HepG2 (cell line): Measurements from ENCODE around the gene UVSSA. TPM values are rescaled to one million over a fixed set of nuclear protein-coding genes. Genes with fewer than 3 reads are reported as not detected.

Experiments
- ATAC-seq: fragments of 200-7000 bp; cut with Tn5 transposase; 3 replicates; pipeline ENCODE4 v1.9.1; 2020; ENCODE audit warnings: mild to moderate bottlenecking, moderate library complexity
- BruUV-seq: library from RNA; stranded (reverse); fragments of 400-500 nt; replicated peaks from 2 replicates; lab custom pipeline; 2021; lab: Mats Ljungman, UMichigan
- CTCF ChIA-PET: fragments of 300-600 bp; formaldehyde crosslinking; extraction: SDS; loops from one replicate; lab custom pipeline; 2021; ENCODE audit warnings: low total read pairs, inconsistent platforms, low intra/inter-chr PET ratio; lab: Yijun Ruan, JAX
- POLR2A ChIA-PET: fragments of 350-600 bp; sonication (Branson Sonifier 250); formaldehyde crosslinking; loops from one replicate; lab custom pipeline; 2020; ENCODE audit warnings: antibody characterized with exemption, inconsistent platforms; lab: Yijun Ruan, JAX
- DNase-seq: peaks from one replicate; pipeline ENCODE4 v3.0.0-alpha.2; 2015; ENCODE audit warnings: low spot score
- FAIRE-seq: peaks from 3 replicates; lab custom pipeline; 2011; peaks lifted over from hg19 to GRCh38; lab: Jason Lieb, UNC
- H2AFZ ChIP-seq: one replicate; pipeline ENCODE4 v1.6.1; 2011; ENCODE audit warnings: low read length, inconsistent platforms
- H3K27ac ChIP-seq: fragments of 300-600 bp; 3 replicates; pipeline ENCODE4 v1.8.0; 2011; ENCODE audit warnings: mixed run types, mild to moderate bottlenecking, mixed read lengths, low read length, inconsistent platforms; ENCODE audit not compliant: insufficient read depth; ENCODE audit errors: extremely low read length
- H3K27me3 ChIP-seq, 2 experiments: fragments of 200-600 bp in 1 of 2; 2 replicates in 1 of 2; 3 replicates in 1 of 2; pipeline versions ENCODE4 v1.6.0 to v1.8.0; 2011; ENCODE audit warnings: low read length in 2 of 2, mild to moderate bottlenecking in 2 of 2, moderate library complexity in 2 of 2, inconsistent platforms in 1 of 2; ENCODE audit not compliant: insufficient read depth in 2 of 2, control insufficient read depth in 1 of 2
- H3K36me3 ChIP-seq, 2 experiments: fragments of 200-600 bp in 1 of 2; replicated peaks in 1 of 2; 2 replicates in 1 of 2; 3 replicates in 1 of 2; pipeline versions ENCODE4 v1.5.1 to v1.8.0; 2011; ENCODE audit warnings: low read length in 2 of 2, inconsistent platforms in 1 of 2; ENCODE audit not compliant: insufficient read depth in 2 of 2, control insufficient read depth in 1 of 2
- H3K4me1 ChIP-seq: 2 replicates; pipeline ENCODE4 v1.5.1; 2012; ENCODE audit warnings: low read length, inconsistent platforms; ENCODE audit not compliant: insufficient read depth
- H3K4me2 ChIP-seq: 2 replicates; pipeline ENCODE4 v1.6.0; 2011; ENCODE audit warnings: low read depth, low read length, inconsistent platforms
- H3K4me3 ChIP-seq, 3 experiments: fragments of 200-600 bp in 1 of 3; sonication (generic), shearing (Covaris generic) in 1 of 3; replicated peaks in 1 of 3; 2 replicates each; pipeline ENCODE4 v1.5.1; 2011 to 2016; ENCODE audit warnings: low read length in 3 of 3, inconsistent platforms in 2 of 3, low read depth in 2 of 3, mild to moderate bottlenecking in 2 of 3, control low read depth in 1 of 3, mixed read lengths in 1 of 3; ENCODE audit not compliant: insufficient read depth in 1 of 3
- H3K79me2 ChIP-seq: one replicate; pipeline ENCODE4 v1.6.1; 2011; ENCODE audit warnings: low read length, inconsistent platforms; ENCODE audit not compliant: insufficient read depth
- H3K9ac ChIP-seq: 2 replicates; pipeline ENCODE4 v1.6.0; 2011; ENCODE audit warnings: mild to moderate bottlenecking, low read depth, low read length, inconsistent platforms; ENCODE audit not compliant: insufficient read depth
- H3K9me3 ChIP-seq: 2 replicates; pipeline ENCODE4 v1.5.1; 2012; ENCODE audit warnings: mild to moderate bottlenecking, low read length
- H4K20me1 ChIP-seq: 2 replicates; pipeline ENCODE4 v1.6.0; 2011; ENCODE audit warnings: inconsistent platforms, mild to moderate bottlenecking, low read length, moderate library complexity; ENCODE audit not compliant: insufficient read depth
- ATF7 ChIP-seq, 2 experiments: fragments of 450-650 bp in 1 of 2; sonication (generic) in 1 of 2; formaldehyde crosslinking in 1 of 2; IDR thresholded peaks; 2 replicates each; pipeline versions ENCODE4 v1.4.0 to v1.6.1; 2016 to 2020; ENCODE audit warnings: antibody characterized with exemption in 1 of 2, mild to moderate bottlenecking in 1 of 2, missing genetic modification reagents in 1 of 2
- FOXC1 ChIP-seq: sonication (generic); formaldehyde crosslinking; IDR thresholded peaks from 2 replicates; pipeline ENCODE4 v1.8.0; 2022; ENCODE audit warnings: mild to moderate bottlenecking, missing genetic modification reagents, borderline replicate concordance
- HNRNPL ChIP-seq: fragments of 200-400 bp; formaldehyde crosslinking; IDR thresholded peaks from 2 replicates; pipeline ENCODE4 v1.6.1; 2017; ENCODE audit warnings: mild to moderate bottlenecking, low read depth, low read length
- HOXA7 ChIP-seq: sonication (generic); formaldehyde crosslinking; IDR thresholded peaks from 2 replicates; pipeline ENCODE4 v1.8.1; 2022; ENCODE audit warnings: mild to moderate bottlenecking, missing genetic modification reagents, moderate library complexity
- MEIS1 ChIP-seq: sonication (generic); formaldehyde crosslinking; IDR thresholded peaks from 2 replicates; pipeline ENCODE4 v1.9.0; 2021; ENCODE audit warnings: mild to moderate bottlenecking, missing genetic modification reagents, moderate library complexity, borderline replicate concordance
- MIXL1 ChIP-seq: IDR thresholded peaks from 2 replicates; pipeline ENCODE4 v1.6.1; 2016
- PAXIP1 ChIP-seq: sonication (generic); formaldehyde crosslinking; conservative IDR thresholded peaks from 2 replicates; pipeline ENCODE4 v1.4.0; 2020; ENCODE audit warnings: mild to moderate bottlenecking, missing genetic modification reagents, moderate library complexity
- SRY ChIP-seq: sonication (generic); formaldehyde crosslinking; IDR thresholded peaks from 2 replicates; pipeline ENCODE4 v1.8.0; 2022; ENCODE audit warnings: mild to moderate bottlenecking, missing genetic modification reagents
- ZNF75D ChIP-seq: sonication (generic); formaldehyde crosslinking; IDR thresholded peaks from 2 replicates; pipeline ENCODE4 v1.8.1; 2023; ENCODE audit warnings: missing genetic modification reagents, mild to moderate bottlenecking, borderline replicate concordance
- WGBS: methylation state at CpG from one replicate; pipeline ENCODE4 v1.1.6; 2017; ENCODE audit warnings: low lambda C conversion rate; 5-methylcytosine and 5-hydroxymethylcytosine counted together
- in situ Hi-C: cut with HindIII; loops from 2 replicates; pipeline ENCODE4 v1.10.0; 2017; ENCODE audit warnings: low pct_unique_long_range_greater_than_20kb; ENCODE audit not compliant: extremely low pct_ligation_motif_present
- intact Hi-C: fragments of 100-400 bp; cut with micrococcal nuclease; formaldehyde crosslinking; loops from one replicate; pipeline ENCODE4 v1.10.0; 2022; ENCODE audit not compliant: unreplicated experiment
- polyA plus RNA-seq, 8 experiments: library from polyadenylated mRNA; depleted of rRNA in 3 of 8; stranded (reverse) in 7 of 8; unstranded in 1 of 8; fragments of >200 nt; fragmentation: Illumina TruSeq in 4 of 8; extraction: Trizol in 4 of 8; gene quantifications; 2 replicates each; pipeline versions ENCODE4 v1.2.1 to v1.2.3, GENCODE V29; 2011 to 2016; ENCODE audit warnings: low read depth in 4 of 8, missing spikeins in 1 of 8, mixed read lengths in 1 of 8; ENCODE audit not compliant: insufficient read depth in 1 of 8
- total RNA-seq, 5 experiments: library from RNA; depleted of rRNA; stranded (reverse); fragments of >200 nt; fragmentation: Illumina TruSeq; extraction: Trizol; gene quantifications; 2 replicates each; pipeline ENCODE4 v1.2.3, GENCODE V29; 2016; ENCODE audit warnings: low read depth in 1 of 5
- TF ChIP-seq, protein P1 (sequence below), 2 experiments: sonication (generic) in 1 of 2; formaldehyde crosslinking in 1 of 2; IDR thresholded peaks; 2 replicates each; pipeline versions ENCODE4 v1.4.0 to v1.6.1; 2016 to 2020; ENCODE audit warnings: borderline replicate concordance in 1 of 2, low read depth in 1 of 2, mild to moderate bottlenecking in 1 of 2, missing genetic modification reagents in 1 of 2

UVSSA gene
- total and polyA plus RNA-seq, 2 of the 13 experiments (the other 11 are each of a cell fraction or from before 2014, with no cell fraction given), result 4.6 to 8.4 TPM

DNA sequence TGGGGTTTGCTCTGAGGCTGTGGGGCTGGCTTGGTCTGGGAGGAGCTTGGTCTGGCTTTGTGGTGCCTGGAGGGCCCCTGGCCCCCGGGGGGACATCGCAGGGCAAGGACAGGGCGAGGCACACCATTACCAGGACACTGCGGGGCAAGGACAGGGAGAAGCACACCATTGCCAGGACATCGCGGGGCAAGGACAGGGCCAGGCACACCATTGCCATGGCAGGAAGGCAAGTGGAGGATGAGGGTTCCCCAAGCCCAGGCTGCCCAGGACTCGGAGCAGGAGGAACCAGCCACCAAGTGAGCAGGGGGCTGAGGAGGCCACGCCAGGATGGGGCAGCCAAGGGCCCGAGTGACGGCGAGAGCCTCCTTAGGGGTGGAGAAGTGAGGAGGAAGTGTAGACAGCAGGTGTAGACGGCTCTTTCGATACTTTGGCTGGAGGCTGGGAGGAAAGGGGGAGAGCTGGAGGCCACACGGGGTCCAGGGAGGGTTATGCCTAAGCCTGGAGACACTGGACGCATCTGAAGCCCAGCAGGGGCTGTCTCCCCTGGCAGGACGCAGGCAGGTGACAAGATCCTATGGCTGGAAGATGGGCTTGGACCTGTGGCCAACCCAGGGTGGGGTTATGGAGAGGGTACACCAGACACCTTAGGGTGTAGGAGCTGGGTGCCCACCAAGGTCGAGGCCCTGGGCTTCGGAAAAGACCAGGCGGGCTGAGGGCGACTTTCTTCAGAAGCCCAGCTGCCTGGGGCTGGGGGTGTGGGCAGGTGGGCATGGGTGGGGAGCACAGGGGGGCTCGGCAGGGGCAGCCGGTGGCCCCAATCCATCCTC is 51.9 kb downstream of the UVSSA start (continued):
- TF ChIP-seq, protein P1, sequence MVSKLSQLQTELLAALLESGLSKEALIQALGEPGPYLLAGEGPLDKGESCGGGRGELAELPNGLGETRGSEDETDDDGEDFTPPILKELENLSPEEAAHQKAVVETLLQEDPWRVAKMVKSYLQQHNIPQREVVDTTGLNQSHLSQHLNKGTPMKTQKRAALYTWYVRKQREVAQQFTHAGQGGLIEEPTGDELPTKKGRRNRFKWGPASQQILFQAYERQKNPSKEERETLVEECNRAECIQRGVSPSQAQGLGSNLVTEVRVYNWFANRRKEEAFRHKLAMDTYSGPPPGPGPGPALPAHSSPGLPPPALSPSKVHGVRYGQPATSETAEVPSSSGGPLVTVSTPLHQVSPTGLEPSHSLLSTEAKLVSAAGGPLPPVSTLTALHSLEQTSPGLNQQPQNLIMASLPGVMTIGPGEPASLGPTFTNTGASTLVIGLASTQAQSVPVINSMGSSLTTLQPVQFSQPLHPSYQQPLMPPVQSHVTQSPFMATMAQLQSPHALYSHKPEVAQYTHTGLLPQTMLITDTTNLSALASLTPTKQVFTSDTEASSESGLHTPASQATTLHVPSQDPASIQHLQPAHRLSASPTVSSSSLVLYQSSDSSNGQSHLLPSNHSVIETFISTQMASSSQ (IDR thresholded peaks at IDR 0.05; ENCODE audit: low read depth), result no peak
- TF ChIP-seq, protein P1 (CRISPR knock-in tag; IDR thresholded peaks at IDR 0.05; ENCODE audit: borderline replicate concordance), result no peak
- no peak for TF ChIP-seq FOXC1 (CRISPR knock-in tag)

- Histone ChIP-seq H3K79me2 (no peaks in the 10 kb centered on the region), H3K36me3 (no peaks in the 10 kb centered on the region), H3K9me3 (no peaks in the 10 kb centered on the region)
- WGBS, result 38% methylated on average over 6 of the region's 15 CpGs
- TF ChIP-seq ZNF75D (CRISPR knock-in tag) (no peak), PAXIP1 (CRISPR knock-in tag) (no peak), SRY (CRISPR knock-in tag) (no peak), MIXL1 (CRISPR knock-in tag) (no peak), HOXA7 (CRISPR knock-in tag) (no peak), ATF7 (IDR thresholded peaks at IDR 0.05) (no peak), ATF7 (CRISPR knock-in tag; IDR thresholded peaks at IDR 0.05) (no peak), HNRNPL (0 out of 2 replicates have a peak, but pooled peaks have one; percentile 2), MEIS1 (CRISPR knock-in tag) (no peak)
- TF ChIP-seq, all 625 proteins: peak for 1
- Histone ChIP-seq H3K4me2 (peak overlapping the region; percentile 71), H3K27ac (no peak overlapping the region), H2AFZ (no peak overlapping the region), H4K20me1 (no peaks in the 10 kb centered on the region), H3K4me3 (peak overlapping the region in 2 of 3 experiments; percentile 33 to 54; a peak in 4 of 6 replicates), H3K27me3 (peaks cover 2 to 27% of the 10 kb centered on the region in 2 experiments), H3K4me1 (no peaks in the 10 kb centered on the region), H3K9ac (no peak overlapping the region)
- FAIRE-seq, result no peak
- in situ Hi-C loops (no loop called here), intact Hi-C loops (no loop called here)
- peak; percentile 55 for ATAC-seq
- ChIA-PET POLR2A (no interaction called here), CTCF (no interaction called here)
- BruUV-seq, result no TSS peak
- DNase-seq, result no peak
Observed at GRCh38 chr4:1399508-1400190, 52.6 kb downstream of the UVSSA start.
